MM.1S (cell line): ENCODE data around the gene MYO1F.
"Not testable (repeated sequence)": the region's sequence is repeated elsewhere in the genome, so short reads cannot be mapped to it uniquely, and the experiment has no call there.

Experiments
- DNase-seq: peaks from one replicate; pipeline ENCODE4 v3.0.0-alpha.2; 2015
- H2AFZ ChIP-seq: fragments of 300-600 bp; sonication (generic); 2 replicates; pipeline ENCODE4 v1.6.0; 2016; ENCODE audit warnings: antibody characterized with exemption, low read length
- H3F3A ChIP-seq: fragments of 300-600 bp; sonication (generic); 2 replicates; pipeline ENCODE4 v1.6.1; 2016; ENCODE audit warnings: mild to moderate bottlenecking, antibody characterized with exemption, low read length, moderate library complexity, mixed read lengths; ENCODE audit not compliant: insufficient read depth
- H3K27ac ChIP-seq: fragments of 300-600 bp; sonication (generic); 2 replicates; pipeline ENCODE4 v1.5.1; 2016; ENCODE audit warnings: mild to moderate bottlenecking, low read length
- H3K27me3 ChIP-seq: fragments of 300-600 bp; sonication (generic); replicated peaks from 2 replicates; pipeline ENCODE4 v1.6.0; 2016; ENCODE audit warnings: low read length; ENCODE audit not compliant: insufficient read depth
- H3K36me3 ChIP-seq: fragments of 300-600 bp; sonication (generic); replicated peaks from 2 replicates; pipeline ENCODE4 v1.6.1; 2016; ENCODE audit warnings: mild to moderate bottlenecking, low read length, mixed read lengths; ENCODE audit not compliant: insufficient read depth
- H3K4me1 ChIP-seq: fragments of 300-600 bp; sonication (generic); 2 replicates; pipeline ENCODE4 v1.6.1; 2016; ENCODE audit warnings: low read length, mixed read lengths
- H3K4me2 ChIP-seq: fragments of 300-600 bp; sonication (generic); 2 replicates; pipeline ENCODE4 v1.6.0; 2016; ENCODE audit warnings: low read depth, low read length
- H3K4me3 ChIP-seq: fragments of 300-600 bp; sonication (generic); 2 replicates; pipeline ENCODE4 v1.5.1; 2016; ENCODE audit warnings: low read length, mixed read lengths
- H3K79me2 ChIP-seq: fragments of 300-600 bp; sonication (generic); 2 replicates; pipeline ENCODE4 v1.6.1; 2016; ENCODE audit warnings: mixed run types, low read length, mixed read lengths
- H3K9ac ChIP-seq: fragments of 300-600 bp; sonication (generic); 2 replicates; pipeline ENCODE4 v1.6.1; 2016; ENCODE audit warnings: low read length, mixed read lengths
- H3K9me2 ChIP-seq: fragments of 300-600 bp; sonication (generic); replicated peaks from 2 replicates; pipeline ENCODE4 v1.6.1; 2016; ENCODE audit warnings: mild to moderate bottlenecking, low read length, mixed read lengths; ENCODE audit not compliant: insufficient read depth
- H3K9me3 ChIP-seq: fragments of 300-600 bp; sonication (generic); replicated peaks from 2 replicates; pipeline ENCODE4 v1.6.1; 2016; ENCODE audit warnings: mild to moderate bottlenecking, low read length, mixed read lengths; ENCODE audit not compliant: insufficient read depth
- H4K20me1 ChIP-seq: fragments of 300-600 bp; sonication (generic); 2 replicates; pipeline ENCODE4 v1.6.1; 2016; ENCODE audit warnings: mild to moderate bottlenecking, low read length, moderate library complexity, mixed read lengths; ENCODE audit not compliant: insufficient read depth
- EZH2 ChIP-seq: fragments of 300-600 bp; sonication (generic); optimal IDR thresholded peaks from 2 replicates; pipeline ENCODE3; 2017; ENCODE audit warnings: low read depth, mild to moderate bottlenecking, antibody characterized with exemption, low read length, mixed read lengths
- EZH2phosphoT487 ChIP-seq: fragments of 300-600 bp; sonication (generic); IDR thresholded peaks from 2 replicates; pipeline ENCODE4 v1.6.1; 2018; ENCODE audit warnings: antibody characterized with exemption, low read length
- TF ChIP-seq, protein P1 (sequence below): fragments of 300-600 bp; sonication (generic); IDR thresholded peaks from 2 replicates; pipeline ENCODE4 v1.5.1; 2016; ENCODE audit warnings: antibody characterized with exemption, low read length, mixed read lengths

MYO1F gene

GRCh38 chr19:8566855-8567254, 10.4 kb downstream of the MYO1F start:
- Histone ChIP-seq H3K4me1 (peaks cover 19% of the 10 kb centered on the region), H3K9ac (no peak overlapping the region), H3K79me2 (no peaks in the 10 kb centered on the region), H2AFZ (no peak overlapping the region), H3K36me3 (no peaks in the 10 kb centered on the region), H3K27me3 (peaks cover 36% of the 10 kb centered on the region), H3K4me2 (no peak overlapping the region), H3F3A (no peaks in the 10 kb centered on the region), H4K20me1 (no peaks in the 10 kb centered on the region), H3K27ac (no peak overlapping the region), H3K4me3 (no peak overlapping the region), H3K9me2 (no peaks in the 10 kb centered on the region), H3K9me3 (no peaks in the 10 kb centered on the region)
- no peak for DNase-seq
- TF ChIP-seq EZH2phosphoT487 (no peak), EZH2 (no peak)
- TF ChIP-seq, protein P1, sequence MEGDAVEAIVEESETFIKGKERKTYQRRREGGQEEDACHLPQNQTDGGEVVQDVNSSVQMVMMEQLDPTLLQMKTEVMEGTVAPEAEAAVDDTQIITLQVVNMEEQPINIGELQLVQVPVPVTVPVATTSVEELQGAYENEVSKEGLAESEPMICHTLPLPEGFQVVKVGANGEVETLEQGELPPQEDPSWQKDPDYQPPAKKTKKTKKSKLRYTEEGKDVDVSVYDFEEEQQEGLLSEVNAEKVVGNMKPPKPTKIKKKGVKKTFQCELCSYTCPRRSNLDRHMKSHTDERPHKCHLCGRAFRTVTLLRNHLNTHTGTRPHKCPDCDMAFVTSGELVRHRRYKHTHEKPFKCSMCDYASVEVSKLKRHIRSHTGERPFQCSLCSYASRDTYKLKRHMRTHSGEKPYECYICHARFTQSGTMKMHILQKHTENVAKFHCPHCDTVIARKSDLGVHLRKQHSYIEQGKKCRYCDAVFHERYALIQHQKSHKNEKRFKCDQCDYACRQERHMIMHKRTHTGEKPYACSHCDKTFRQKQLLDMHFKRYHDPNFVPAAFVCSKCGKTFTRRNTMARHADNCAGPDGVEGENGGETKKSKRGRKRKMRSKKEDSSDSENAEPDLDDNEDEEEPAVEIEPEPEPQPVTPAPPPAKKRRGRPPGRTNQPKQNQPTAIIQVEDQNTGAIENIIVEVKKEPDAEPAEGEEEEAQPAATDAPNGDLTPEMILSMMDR, result no peak

GRCh38 chr19:8564866-8565265, 12.4 kb downstream of the MYO1F start:
- H3K9me2 ChIP-seq, H3K9ac ChIP-seq, H3K27ac ChIP-seq, H3K9me3 ChIP-seq, H3K79me2 ChIP-seq, H3K36me3 ChIP-seq, H3K4me2 ChIP-seq, H2AFZ ChIP-seq, DNase-seq, H3F3A ChIP-seq, H3K4me3 ChIP-seq, H4K20me1 ChIP-seq: not testable (repeated sequence)
- H3K27me3 ChIP-seq, result peaks cover 41% of the 10 kb centered on the region
- H3K4me1 ChIP-seq, result peaks cover 12% of the 10 kb centered on the region

DNA sequence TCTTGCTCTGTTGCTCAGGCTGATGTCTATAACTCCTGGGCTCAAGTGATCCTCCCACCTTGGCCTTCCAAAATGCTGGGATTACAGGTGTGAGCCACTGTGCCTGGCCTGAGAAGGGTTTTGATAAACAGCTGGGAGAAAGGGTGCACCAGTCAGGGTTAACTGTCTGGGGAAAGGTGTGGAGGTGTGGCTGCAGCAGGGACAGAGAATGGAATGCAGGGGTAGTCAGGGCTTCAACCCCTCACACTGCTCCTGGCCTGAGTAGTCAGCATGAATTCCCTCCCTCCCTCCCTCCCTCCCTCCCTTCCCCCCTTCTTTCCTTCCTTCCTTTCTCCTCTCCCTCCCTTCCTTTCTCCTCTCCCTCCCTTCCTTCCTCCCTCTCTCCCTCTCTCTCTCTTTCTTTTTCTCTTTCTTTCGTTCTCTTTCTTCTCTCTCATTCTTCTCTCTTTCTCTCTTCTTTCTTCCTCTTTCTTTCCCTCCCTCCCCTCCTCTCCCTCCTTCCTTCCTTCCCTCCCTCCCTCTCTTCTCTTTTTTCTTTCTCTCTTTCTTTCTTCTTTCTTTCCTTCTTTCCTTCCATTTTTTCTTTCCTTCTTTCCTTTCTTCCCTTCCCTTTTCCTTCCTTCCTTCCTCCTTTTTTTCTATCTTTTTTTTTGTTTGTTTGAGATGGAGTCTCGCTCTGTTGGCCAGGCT, 16.0 kb downstream of the MYO1F start:
- Histone ChIP-seq H3K27ac (no peak overlapping the region), H3K79me2 (no peaks in the 10 kb centered on the region), H3K9me3 (no peaks in the 10 kb centered on the region), H3K9me2 (no peaks in the 10 kb centered on the region), H3K36me3 (no peaks in the 10 kb centered on the region), H3K27me3 (peaks cover 66% of the 10 kb centered on the region), H3K4me1 (no peaks in the 10 kb centered on the region), H2AFZ (no peak overlapping the region), H3K4me2 (no peak overlapping the region), H3K4me3 (no peak overlapping the region), H3F3A (no peaks in the 10 kb centered on the region), H3K9ac (no peak overlapping the region), H4K20me1 (no peaks in the 10 kb centered on the region)
- DNase-seq, result no peak
- TF ChIP-seq EZH2phosphoT487 (no peak), EZH2 (no peak)
- TF ChIP-seq, protein P1, result no peak

DNA sequence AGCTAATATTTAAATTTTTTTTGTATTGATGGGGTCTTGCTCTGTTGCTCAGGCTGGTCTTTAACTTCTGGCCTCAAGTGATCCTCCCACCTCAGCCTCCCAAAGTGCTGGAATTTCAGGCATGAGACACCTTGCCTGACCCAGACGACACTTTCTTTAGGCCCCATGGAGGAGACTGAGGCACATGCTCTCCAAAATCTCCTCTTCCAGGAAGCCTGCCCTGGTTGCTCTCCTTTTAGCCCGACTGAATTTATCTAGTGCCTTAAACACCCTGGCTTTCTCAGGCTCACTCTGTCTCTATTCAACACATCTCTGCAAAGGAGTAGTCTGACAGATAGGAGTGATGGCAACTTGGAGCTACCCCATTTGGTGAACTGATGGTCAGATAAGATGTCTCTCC, 18.9 kb downstream of the MYO1F start:
- Histone ChIP-seq H3K79me2 (no peaks in the 10 kb centered on the region), H3K27me3 (peaks cover 71% of the 10 kb centered on the region), H2AFZ (no peak overlapping the region), H3K4me1 (no peaks in the 10 kb centered on the region), H3K9me3 (no peaks in the 10 kb centered on the region), H3K36me3 (no peaks in the 10 kb centered on the region), H3K9ac (no peak overlapping the region), H3K4me2 (no peak overlapping the region), H3K4me3 (no peak overlapping the region), H3K27ac (no peak overlapping the region), H4K20me1 (no peaks in the 10 kb centered on the region), H3K9me2 (no peaks in the 10 kb centered on the region), H3F3A (no peaks in the 10 kb centered on the region)
- TF ChIP-seq, protein P1, result no peak
- TF ChIP-seq EZH2phosphoT487 (no peak), EZH2 (no peak)
- no peak for DNase-seq
